ENCODE results near the gene PBX3.

The PBX3 gene

DNA sequence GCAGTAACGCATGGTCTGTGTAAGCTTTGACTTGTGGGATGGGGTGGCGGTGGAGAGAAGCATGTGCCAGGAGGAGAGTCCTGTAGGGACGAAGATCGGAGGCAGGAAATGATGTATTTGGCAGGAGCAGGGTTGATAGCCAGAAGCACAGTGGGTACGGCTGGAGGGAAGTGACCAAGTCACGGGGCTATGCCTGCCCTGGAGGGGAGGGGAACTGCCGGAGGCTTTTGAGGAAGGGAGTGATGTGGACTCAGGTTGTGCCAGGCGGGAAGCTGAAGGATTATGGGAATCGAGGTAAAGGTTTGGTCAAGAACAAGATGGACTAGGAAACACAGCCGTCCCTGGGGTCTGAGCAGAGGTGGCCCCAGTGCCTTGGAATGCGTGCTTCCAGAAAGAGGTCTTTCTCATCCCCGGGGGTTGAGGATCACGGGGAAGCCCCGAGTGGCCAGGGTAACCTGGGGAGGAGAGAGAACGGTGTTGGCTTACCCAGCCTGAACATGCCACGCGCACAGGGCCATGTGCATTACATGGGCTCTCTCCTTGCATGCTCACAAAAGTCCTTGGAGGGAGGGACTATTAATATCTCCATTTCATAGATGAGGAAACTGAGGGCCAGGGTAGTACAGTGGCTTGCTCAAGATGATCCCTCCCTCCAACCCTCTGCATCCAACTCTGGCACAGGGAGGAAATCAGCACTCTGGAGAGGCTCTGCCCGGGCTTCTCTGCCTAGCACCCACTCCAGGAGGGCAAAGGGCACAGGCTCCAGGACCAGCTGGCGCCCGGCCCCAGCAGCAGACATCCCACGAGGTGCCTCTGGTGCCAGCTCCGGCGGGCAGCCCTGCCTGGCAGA, 253.8 kb downstream of the PBX3 start:
- no peak for DNase-seq

DNA sequence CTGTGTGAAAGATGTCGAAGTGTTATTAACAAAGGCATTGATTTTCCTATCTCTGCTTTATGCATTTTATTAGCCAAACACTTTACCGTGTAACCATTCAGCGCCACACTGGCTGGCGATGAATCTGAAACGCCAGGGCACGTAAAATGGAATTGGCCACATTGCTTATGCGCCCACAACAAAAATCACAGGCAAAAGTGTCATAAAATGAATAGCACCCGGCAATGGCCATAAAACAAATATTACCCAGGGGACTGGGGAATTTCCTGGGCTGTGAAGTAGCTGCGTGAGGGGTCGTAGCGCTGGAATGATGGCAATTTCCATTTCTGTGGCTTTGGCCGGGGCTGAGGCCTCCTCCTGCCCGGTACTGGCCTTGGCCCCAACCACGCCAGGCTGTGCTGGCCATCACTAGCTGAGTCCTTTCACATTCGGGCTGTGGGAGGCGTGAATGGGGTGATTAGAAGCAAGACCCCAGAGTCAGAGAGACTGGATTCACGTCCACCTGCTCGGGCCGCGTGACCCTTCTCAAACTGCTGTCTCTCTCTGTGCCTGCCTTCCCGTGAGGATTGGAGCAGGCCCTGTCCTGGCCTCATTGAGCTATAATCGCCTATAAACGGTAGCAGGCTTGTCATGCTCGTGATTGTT, 254.5 kb downstream of the PBX3 start:
- no peak for DNase-seq

DNA sequence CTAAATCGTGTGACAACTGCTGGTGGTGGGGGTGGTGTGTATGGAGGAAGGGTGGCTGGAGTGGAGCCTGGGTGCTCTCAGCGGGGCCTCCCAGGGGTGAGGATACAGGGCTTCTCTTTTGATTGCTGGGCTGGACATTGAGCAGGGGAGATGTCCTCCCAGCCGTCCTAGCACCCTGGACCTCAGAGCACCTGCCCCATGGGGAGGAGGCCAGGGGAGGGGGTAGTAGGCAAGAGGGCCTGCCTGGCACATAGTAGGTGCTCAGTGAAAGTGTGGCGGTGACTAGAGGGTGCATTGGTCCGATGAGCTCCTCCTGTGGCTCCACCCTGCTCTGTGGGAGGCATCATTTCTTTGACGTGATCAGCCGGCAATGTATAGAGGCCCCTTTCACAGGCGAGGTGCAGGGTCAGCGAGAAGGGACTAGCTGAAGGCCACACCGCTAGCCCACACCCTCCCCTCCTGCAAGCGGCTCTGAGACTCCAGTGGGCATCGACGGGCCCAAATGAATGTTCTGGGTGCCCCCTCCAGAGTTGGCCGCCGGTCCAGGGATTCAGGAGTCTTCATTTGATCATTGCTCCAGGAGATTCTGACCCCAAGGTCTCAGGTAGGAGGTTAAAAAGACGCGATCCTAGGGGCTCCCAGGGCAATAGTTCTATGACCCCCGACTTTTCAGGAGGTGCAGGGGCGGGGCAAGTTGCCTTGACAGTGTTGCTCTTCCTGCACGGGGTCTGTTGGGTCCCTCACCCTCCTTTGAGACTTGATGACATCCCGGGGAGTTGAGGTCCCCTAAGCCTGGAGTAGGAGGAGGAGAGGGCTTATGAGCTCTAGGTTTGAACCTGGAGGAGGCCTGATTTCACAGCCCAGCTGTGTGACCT, 255.5 kb downstream of the PBX3 start:
- DNase-seq, result no peak

DNA sequence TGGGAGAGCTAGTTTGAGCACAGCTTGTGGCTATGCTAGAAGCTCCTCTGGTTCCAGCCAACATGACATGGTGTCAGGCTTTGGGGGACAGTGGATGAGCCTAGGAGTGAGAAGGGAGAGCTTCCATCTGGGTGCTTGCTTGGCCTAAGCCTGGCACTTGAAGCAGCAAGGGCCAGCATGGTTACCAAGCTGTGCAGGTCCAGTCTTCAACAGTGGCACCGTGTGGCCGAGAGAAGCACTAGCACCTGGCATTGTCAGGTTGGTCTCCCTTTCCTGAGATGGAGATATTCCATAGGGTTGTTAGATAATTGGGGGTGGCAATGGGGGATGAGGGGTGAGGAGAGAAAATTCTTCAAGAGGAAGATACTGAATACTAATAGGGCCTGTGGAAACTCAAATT, 261.9 kb downstream of the PBX3 start:
- DNase-seq, result no peak

DNA sequence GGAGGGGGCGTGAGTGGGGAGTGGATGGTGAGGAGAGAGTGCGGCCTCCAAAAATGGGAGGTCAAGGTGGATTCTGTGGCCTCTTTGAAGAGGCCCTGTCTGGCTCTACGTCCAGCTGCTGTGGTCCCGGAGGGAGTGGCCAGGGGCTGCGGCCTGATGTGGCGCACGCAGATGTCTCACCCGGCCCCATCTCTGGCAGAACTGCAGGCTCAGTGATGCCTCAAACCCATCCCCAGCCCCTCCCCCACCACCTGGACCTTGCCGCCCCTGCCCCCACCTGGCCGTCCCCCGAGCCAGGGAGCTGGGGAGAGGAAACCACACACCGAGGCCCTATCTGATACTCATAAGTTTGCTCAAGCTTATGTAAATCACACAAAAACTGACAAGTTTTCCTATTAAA, 267.6 kb downstream of the PBX3 start:
- DNase-seq, result no peak

DNA sequence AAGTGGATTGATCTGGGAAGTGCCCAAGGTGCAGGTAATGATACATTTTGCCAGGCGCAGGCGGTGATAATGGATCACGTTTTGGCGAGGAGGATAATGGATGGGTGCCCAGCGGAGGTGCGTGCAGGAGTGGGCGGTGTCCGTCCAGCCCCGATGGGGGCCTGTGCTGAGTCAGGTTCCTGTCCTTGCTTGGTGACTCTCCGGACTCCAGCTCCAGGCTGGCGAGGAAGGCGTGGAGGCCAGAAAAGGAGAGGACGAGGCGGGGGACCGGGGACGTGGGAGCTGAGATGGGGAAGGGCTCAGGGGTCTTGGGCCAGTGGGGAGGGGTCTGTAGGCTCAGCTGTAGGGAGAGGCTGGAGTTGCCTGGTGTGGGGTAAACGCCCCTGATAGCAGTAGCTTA, 268.3 kb downstream of the PBX3 start:
- DNase-seq, result no peak

DNA sequence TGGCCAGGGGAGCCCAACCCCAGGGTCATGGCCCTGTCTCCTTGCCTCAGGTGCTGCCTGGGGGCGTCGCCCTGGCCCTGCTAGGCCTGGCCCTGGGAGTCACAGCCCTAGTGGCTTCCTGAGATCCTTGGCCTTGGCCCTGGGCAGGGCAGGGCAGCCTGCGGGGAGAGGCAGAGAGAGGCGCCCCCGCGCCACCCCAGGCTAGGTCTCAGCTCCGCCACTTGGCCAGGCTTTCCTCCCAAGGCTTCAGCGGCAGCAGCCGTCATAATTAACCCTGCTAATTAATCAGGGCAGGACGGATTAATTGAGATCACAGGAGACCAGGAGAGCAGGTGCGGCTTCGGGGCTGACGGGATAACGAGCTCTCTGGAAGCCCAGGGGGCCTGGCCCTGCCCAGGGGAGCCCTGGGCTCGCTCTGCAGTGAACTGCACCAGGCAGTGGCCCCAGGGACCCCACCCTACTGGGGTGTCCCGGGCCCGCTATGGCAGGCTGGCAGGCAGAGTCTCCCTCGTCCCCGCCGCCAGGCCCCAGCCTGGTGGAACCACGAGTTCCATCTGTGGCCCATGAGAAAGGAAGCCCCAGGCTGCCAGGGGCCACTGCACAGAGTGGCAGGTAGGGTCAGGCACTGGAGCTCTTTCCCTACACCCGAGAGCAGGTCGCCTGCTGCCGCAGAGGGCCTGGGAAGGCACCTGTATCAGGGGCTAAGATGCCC, 269.6 kb downstream of the PBX3 start:
- no peak for DNase-seq

Data from bone marrow (tissue), 2 donors.